ENCODE data around the gene DLGAP1. TPM values are rescaled to one million over a fixed set of nuclear protein-coding genes. Genes with fewer than 3 reads are reported as not detected.

DLGAP1 gene
- total and polyA plus RNA-seq, 10 of the 15 experiments (the other 5 are each of a cell fraction or from before 2014, with no cell fraction given): 0.23 to 27.6 (median 1.9) TPM

- TF ChIP-seq WRNIP1 (IDR thresholded peaks at IDR 0.05; ENCODE audit: borderline replicate concordance, low read depth, low read length) (no peak), USF1 (IDR thresholded peaks at IDR 0.05; ENCODE audit: borderline replicate concordance, extremely low read length, insufficient read depth, low read depth, low read length) (no peak), ZNF687 (IDR thresholded peaks at IDR 0.05) (peak; percentile 24; the same call in 1 of the 2 replicates), ZBTB40 (IDR thresholded peaks at IDR 0.05; ENCODE audit: borderline replicate concordance) (no peak; the same call in 1 of the 2 replicates), PML (IDR thresholded peaks at IDR 0.05; ENCODE audit: low read length) (no peak), BMI1 (IDR thresholded peaks at IDR 0.05; ENCODE audit: borderline replicate concordance) (peak; percentile 84), MXI1 (IDR thresholded peaks at IDR 0.05; ENCODE audit: low read depth, low read length) (peak; percentile 54; the same call in 1 of the 2 replicates), ASH2L (IDR thresholded peaks at IDR 0.05; ENCODE audit: borderline replicate concordance, low read depth) (no peak), POLR2AphosphoS5 (IDR thresholded peaks at IDR 0.05; ENCODE audit: low read length) (0 out of 2 replicates have a peak, but pooled peaks have one; percentile 41), FOS (IDR thresholded peaks at IDR 0.05; ENCODE audit: borderline replicate concordance, extremely low read depth, insufficient read length) (no peak), RELA (IDR thresholded peaks at IDR 0.05; ENCODE audit: borderline replicate concordance, partially characterized antibody) (no peak), DPF2 (IDR thresholded peaks at IDR 0.05) (peak; percentile 87; the same call in 1 of the 2 replicates), ZZZ3 (IDR thresholded peaks at IDR 0.05; ENCODE audit: control insufficient read depth, insufficient read length, low read depth) (no peak), RUNX3 (IDR thresholded peaks at IDR 0.05; ENCODE audit: low read length) (no peak), ETV6 (conservative IDR thresholded peaks at IDR 0.05 in 1 of 2, IDR thresholded peaks at IDR 0.05 in 1 of 2; ENCODE audit: borderline replicate concordance in 1 of 2, low read depth in 1 of 2) (no peak), TAF1 (IDR thresholded peaks at IDR 0.05; ENCODE audit: borderline replicate concordance, low read depth, low read length) (no peak), NFIC (IDR thresholded peaks at IDR 0.05; ENCODE audit: low read depth, low read length) (no peak), IKZF1 (conservative IDR thresholded peaks at IDR 0.05) (peak; percentile 66; the same call in 1 of the 2 replicates), BACH1 (IDR thresholded peaks at IDR 0.05; ENCODE audit: borderline replicate concordance) (peak; percentile 48; the same call in 1 of the 2 replicates), ZNF217 (IDR thresholded peaks at IDR 0.05) (0 out of 2 replicates have a peak, but pooled peaks have one; percentile 11)
These were observed 135.1 kb downstream of the DLGAP1 start (continued) for GRCh38 chr18:4319738-4320677.
